HepG2 (cell line): ENCODE data around the gene BRD1. TPM values are rescaled to one million over a fixed set of nuclear protein-coding genes. Genes with fewer than 3 reads are reported as not detected.
A peak's percentile ranks its signal among the peaks of the same experiment; 100 is the strongest.

Source experiments
- ATAC-seq: fragments of 200-7000 bp; cut with Tn5 transposase; 3 replicates; pipeline ENCODE4 v1.9.1; 2020; ENCODE audit warnings: mild to moderate bottlenecking, moderate library complexity
- BruUV-seq: library from RNA; stranded (reverse); fragments of 400-500 nt; replicated peaks from 2 replicates; lab custom pipeline; 2021; lab: Mats Ljungman, UMichigan
- CTCF ChIA-PET: fragments of 300-600 bp; formaldehyde crosslinking; extraction: SDS; loops from one replicate; lab custom pipeline; 2021; ENCODE audit warnings: low total read pairs, inconsistent platforms, low intra/inter-chr PET ratio; lab: Yijun Ruan, JAX
- POLR2A ChIA-PET: fragments of 350-600 bp; sonication (Branson Sonifier 250); formaldehyde crosslinking; loops from one replicate; lab custom pipeline; 2020; ENCODE audit warnings: antibody characterized with exemption, inconsistent platforms; lab: Yijun Ruan, JAX
- DNase-seq: peaks from one replicate; pipeline ENCODE4 v3.0.0-alpha.2; 2015; ENCODE audit warnings: low spot score
- FAIRE-seq: peaks from 3 replicates; lab custom pipeline; 2011; peaks lifted over from hg19 to GRCh38; lab: Jason Lieb, UNC
- H2AFZ ChIP-seq: one replicate; pipeline ENCODE4 v1.6.1; 2011; ENCODE audit warnings: low read length, inconsistent platforms
- H3K27ac ChIP-seq: fragments of 300-600 bp; 3 replicates; pipeline ENCODE4 v1.8.0; 2011; ENCODE audit warnings: mixed run types, mild to moderate bottlenecking, mixed read lengths, low read length, inconsistent platforms; ENCODE audit not compliant: insufficient read depth; ENCODE audit errors: extremely low read length
- H3K27me3 ChIP-seq, 2 experiments: fragments of 200-600 bp in 1 of 2; 2 replicates in 1 of 2; 3 replicates in 1 of 2; pipeline versions ENCODE4 v1.6.0 to v1.8.0; 2011; ENCODE audit warnings: low read length in 2 of 2, mild to moderate bottlenecking in 2 of 2, moderate library complexity in 2 of 2, inconsistent platforms in 1 of 2; ENCODE audit not compliant: insufficient read depth in 2 of 2, control insufficient read depth in 1 of 2
- H3K36me3 ChIP-seq, 2 experiments: fragments of 200-600 bp in 1 of 2; replicated peaks in 1 of 2; 2 replicates in 1 of 2; 3 replicates in 1 of 2; pipeline versions ENCODE4 v1.5.1 to v1.8.0; 2011; ENCODE audit warnings: low read length in 2 of 2, inconsistent platforms in 1 of 2; ENCODE audit not compliant: insufficient read depth in 2 of 2, control insufficient read depth in 1 of 2
- H3K4me1 ChIP-seq: 2 replicates; pipeline ENCODE4 v1.5.1; 2012; ENCODE audit warnings: low read length, inconsistent platforms; ENCODE audit not compliant: insufficient read depth
- H3K4me2 ChIP-seq: 2 replicates; pipeline ENCODE4 v1.6.0; 2011; ENCODE audit warnings: low read depth, low read length, inconsistent platforms
- H3K4me3 ChIP-seq, 3 experiments: fragments of 200-600 bp in 1 of 3; sonication (generic), shearing (Covaris generic) in 1 of 3; replicated peaks in 1 of 3; 2 replicates each; pipeline ENCODE4 v1.5.1; 2011 to 2016; ENCODE audit warnings: low read length in 3 of 3, inconsistent platforms in 2 of 3, low read depth in 2 of 3, mild to moderate bottlenecking in 2 of 3, control low read depth in 1 of 3, mixed read lengths in 1 of 3; ENCODE audit not compliant: insufficient read depth in 1 of 3
- H3K79me2 ChIP-seq: one replicate; pipeline ENCODE4 v1.6.1; 2011; ENCODE audit warnings: low read length, inconsistent platforms; ENCODE audit not compliant: insufficient read depth
- H3K9ac ChIP-seq: 2 replicates; pipeline ENCODE4 v1.6.0; 2011; ENCODE audit warnings: mild to moderate bottlenecking, low read depth, low read length, inconsistent platforms; ENCODE audit not compliant: insufficient read depth
- H3K9me3 ChIP-seq: 2 replicates; pipeline ENCODE4 v1.5.1; 2012; ENCODE audit warnings: mild to moderate bottlenecking, low read length
- H4K20me1 ChIP-seq: 2 replicates; pipeline ENCODE4 v1.6.0; 2011; ENCODE audit warnings: inconsistent platforms, mild to moderate bottlenecking, low read length, moderate library complexity; ENCODE audit not compliant: insufficient read depth
- EEA1 ChIP-seq: sonication (generic); formaldehyde crosslinking; IDR thresholded peaks from 2 replicates; pipeline ENCODE4 v1.5.1; 2020; ENCODE audit warnings: mild to moderate bottlenecking, missing genetic modification reagents, borderline replicate concordance
- HMGXB3 ChIP-seq: sonication (generic); formaldehyde crosslinking; IDR thresholded peaks from 2 replicates; pipeline ENCODE4 v1.4.0; 2020; ENCODE audit warnings: missing genetic modification reagents, borderline replicate concordance
- HNRNPLL ChIP-seq: fragments of 200-400 bp; formaldehyde crosslinking; IDR thresholded peaks from 2 replicates; pipeline ENCODE4 v1.6.1; 2017; ENCODE audit warnings: mild to moderate bottlenecking, low read depth, low read length; ENCODE audit not compliant: poor library complexity, severe bottlenecking
- MAZ ChIP-seq, 2 experiments: sonication (generic) in 1 of 2; formaldehyde crosslinking in 1 of 2; IDR thresholded peaks; 2 replicates each; pipeline versions ENCODE4 v1.5.0 to v1.6.1; 2012 to 2020; ENCODE audit warnings: low read depth in 2 of 2, mild to moderate bottlenecking in 2 of 2, borderline replicate concordance in 1 of 2, improper control_type of control experiment in 1 of 2, low read length in 1 of 2, missing genetic modification reagents in 1 of 2, moderate library complexity in 1 of 2
- MXD4 ChIP-seq: IDR thresholded peaks from 2 replicates; pipeline ENCODE4 v1.6.1; 2016; ENCODE audit warnings: mild to moderate bottlenecking, missing biosample characterization, missing genetic modification reagents
- SPEN ChIP-seq: sonication (generic); formaldehyde crosslinking; IDR thresholded peaks from 2 replicates; pipeline ENCODE4 v1.5.1; 2020; ENCODE audit warnings: low read depth, mild to moderate bottlenecking, missing genetic modification reagents
- ZNF556 ChIP-seq: sonication (generic); formaldehyde crosslinking; IDR thresholded peaks from 2 replicates; pipeline ENCODE4 v1.4.0; 2020; ENCODE audit warnings: mild to moderate bottlenecking, missing genetic modification reagents, borderline replicate concordance
- WGBS: methylation state at CpG from one replicate; pipeline ENCODE4 v1.1.6; 2017; ENCODE audit warnings: low lambda C conversion rate; 5-methylcytosine and 5-hydroxymethylcytosine counted together
- in situ Hi-C: cut with HindIII; loops from 2 replicates; pipeline ENCODE4 v1.10.0; 2017; ENCODE audit warnings: low pct_unique_long_range_greater_than_20kb; ENCODE audit not compliant: extremely low pct_ligation_motif_present
- intact Hi-C: fragments of 100-400 bp; cut with micrococcal nuclease; formaldehyde crosslinking; loops from one replicate; pipeline ENCODE4 v1.10.0; 2022; ENCODE audit not compliant: unreplicated experiment
- polyA plus RNA-seq, 8 experiments: library from polyadenylated mRNA; depleted of rRNA in 3 of 8; stranded (reverse) in 7 of 8; unstranded in 1 of 8; fragments of >200 nt; fragmentation: Illumina TruSeq in 4 of 8; extraction: Trizol in 4 of 8; gene quantifications; 2 replicates each; pipeline versions ENCODE4 v1.2.1 to v1.2.3, GENCODE V29; 2011 to 2016; ENCODE audit warnings: low read depth in 4 of 8, missing spikeins in 1 of 8, mixed read lengths in 1 of 8; ENCODE audit not compliant: insufficient read depth in 1 of 8
- total RNA-seq, 5 experiments: library from RNA; depleted of rRNA; stranded (reverse); fragments of >200 nt; fragmentation: Illumina TruSeq; extraction: Trizol; gene quantifications; 2 replicates each; pipeline ENCODE4 v1.2.3, GENCODE V29; 2016; ENCODE audit warnings: low read depth in 1 of 5
- TF ChIP-seq, protein P1 (sequence below): sonication (generic); formaldehyde crosslinking; IDR thresholded peaks from 2 replicates; pipeline ENCODE4 v1.8.1; 2023; ENCODE audit warnings: mild to moderate bottlenecking, moderate library complexity, missing genetic modification reagents
- TF ChIP-seq, protein P2 (sequence below): sonication (generic); formaldehyde crosslinking; IDR thresholded peaks from 2 replicates; pipeline ENCODE4 v1.4.0; 2020; ENCODE audit warnings: mild to moderate bottlenecking, missing genetic modification reagents

Gene BRD1
- total and polyA plus RNA-seq, 2 of the 13 experiments (the other 11 are each of a cell fraction or from before 2014, with no cell fraction given) = 5.1 to 12.0 TPM

DNA sequence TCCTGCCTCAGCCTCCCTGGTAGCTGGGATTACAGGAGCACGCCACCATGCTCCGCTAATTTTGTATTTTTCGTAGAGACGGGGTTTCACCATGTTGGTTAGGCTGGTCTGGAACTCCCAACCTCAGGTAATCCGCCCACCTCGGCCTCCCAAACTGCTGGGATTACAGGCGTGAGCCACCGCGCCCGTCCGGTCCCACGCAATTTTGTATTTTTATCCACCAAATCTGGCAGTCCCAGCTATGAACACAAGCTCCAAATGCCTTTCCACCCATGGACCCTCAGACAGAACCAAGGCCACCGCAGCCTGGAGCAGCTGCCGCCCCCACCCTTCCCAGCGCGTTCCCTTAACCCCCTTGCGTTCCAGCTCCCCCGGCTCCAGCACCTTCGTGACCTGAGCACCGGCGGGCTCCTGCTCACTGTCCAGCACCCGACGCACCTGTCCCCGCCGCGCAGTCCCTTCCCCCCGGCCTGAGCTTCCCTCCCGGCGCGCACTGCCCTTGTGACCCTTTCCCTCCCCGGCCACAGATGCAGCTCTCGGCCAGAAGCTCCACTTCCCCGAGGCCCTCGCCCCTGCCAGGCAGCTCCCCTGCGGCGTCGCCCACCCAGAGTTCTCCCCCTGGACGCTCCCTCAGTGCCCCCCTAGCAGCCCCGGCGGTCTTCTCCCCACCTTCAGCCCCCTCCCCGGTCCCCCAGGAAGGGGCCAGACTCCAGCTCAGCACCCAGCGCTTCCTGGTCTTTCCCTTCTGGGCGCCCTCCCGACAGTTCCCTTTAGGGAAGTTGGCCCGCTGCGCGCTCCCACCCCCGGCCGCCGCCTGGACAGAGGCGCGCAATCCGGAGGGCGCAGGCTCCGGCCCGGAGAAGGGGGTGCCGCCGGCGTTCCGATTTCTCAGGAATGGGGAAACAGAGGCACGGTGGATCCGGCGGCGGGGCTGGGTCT lies 20.3 kb upstream of the BRD1 start:
- no peak overlapping the region for H3K9ac ChIP-seq
- H2AFZ ChIP-seq = no peak overlapping the region
- H3K36me3 ChIP-seq = no peaks in the 10 kb centered on the region
- no peaks in the 10 kb centered on the region for H3K79me2 ChIP-seq
- POLR2A ChIA-PET = interaction anchor here (0.8 kb wide), 1 partner anchor 10 kb away, joined by 3 read pairs; no protein-coding TSS in a partner anchor
- intact Hi-C loops = no loop called here
- in situ Hi-C loops = no loop called here
- H3K4me3 ChIP-seq = peak overlapping the region; percentile 50 to 72 (median 59); a peak in 5 of 6 replicates
- CTCF ChIA-PET = no interaction called here
- H3K27ac ChIP-seq = no peak overlapping the region
- WGBS = 30% methylated on average over 37 of the region's 64 CpGs
- DNase-seq = no peak
- no TSS peak for BruUV-seq
- H4K20me1 ChIP-seq = no peaks in the 10 kb centered on the region
- no peaks in the 10 kb centered on the region for H3K9me3 ChIP-seq
- no peak for FAIRE-seq
- peak overlapping the region; percentile 78 for H3K4me2 ChIP-seq
- peak; percentile 35 for ATAC-seq
- H3K4me1 ChIP-seq = peaks cover 40% of the 10 kb centered on the region
- peaks cover 15 to 51% of the 10 kb centered on the region in 2 experiments for H3K27me3 ChIP-seq
- TF ChIP-seq, protein P1, sequence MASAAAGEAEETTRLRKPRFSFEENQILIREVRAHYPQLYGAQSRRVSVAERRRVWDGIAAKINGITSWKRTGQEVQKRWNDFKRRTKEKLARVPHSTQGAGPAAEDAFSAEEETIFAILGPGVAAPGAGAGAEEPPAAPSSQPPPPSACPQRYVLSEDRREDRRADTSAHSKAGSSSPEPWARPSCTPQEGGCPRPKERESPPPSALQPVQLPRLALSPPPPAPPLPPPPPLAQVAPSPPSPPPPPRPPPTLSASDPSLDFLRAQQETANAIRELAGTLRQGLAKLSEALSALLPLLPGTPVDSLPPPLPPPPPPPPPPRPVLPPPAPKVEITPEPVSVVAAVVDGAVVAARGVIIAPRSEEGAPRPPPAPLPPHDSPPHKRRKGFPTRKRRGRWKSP (CRISPR knock-in tag) = no peak
- TF ChIP-seq HNRNPLL = peak; percentile 16
- TF ChIP-seq EEA1 (CRISPR knock-in tag) = 0 out of 2 replicates have a peak, but pooled peaks have one; percentile 56
- peak; percentile 42 for TF ChIP-seq SPEN (CRISPR knock-in tag)
- no peak for TF ChIP-seq HMGXB3
- TF ChIP-seq, protein P2, sequence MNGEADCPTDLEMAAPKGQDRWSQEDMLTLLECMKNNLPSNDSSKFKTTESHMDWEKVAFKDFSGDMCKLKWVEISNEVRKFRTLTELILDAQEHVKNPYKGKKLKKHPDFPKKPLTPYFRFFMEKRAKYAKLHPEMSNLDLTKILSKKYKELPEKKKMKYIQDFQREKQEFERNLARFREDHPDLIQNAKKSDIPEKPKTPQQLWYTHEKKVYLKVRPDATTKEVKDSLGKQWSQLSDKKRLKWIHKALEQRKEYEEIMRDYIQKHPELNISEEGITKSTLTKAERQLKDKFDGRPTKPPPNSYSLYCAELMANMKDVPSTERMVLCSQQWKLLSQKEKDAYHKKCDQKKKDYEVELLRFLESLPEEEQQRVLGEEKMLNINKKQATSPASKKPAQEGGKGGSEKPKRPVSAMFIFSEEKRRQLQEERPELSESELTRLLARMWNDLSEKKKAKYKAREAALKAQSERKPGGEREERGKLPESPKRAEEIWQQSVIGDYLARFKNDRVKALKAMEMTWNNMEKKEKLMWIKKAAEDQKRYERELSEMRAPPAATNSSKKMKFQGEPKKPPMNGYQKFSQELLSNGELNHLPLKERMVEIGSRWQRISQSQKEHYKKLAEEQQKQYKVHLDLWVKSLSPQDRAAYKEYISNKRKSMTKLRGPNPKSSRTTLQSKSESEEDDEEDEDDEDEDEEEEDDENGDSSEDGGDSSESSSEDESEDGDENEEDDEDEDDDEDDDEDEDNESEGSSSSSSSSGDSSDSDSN = peak; percentile 71
- TF ChIP-seq ZNF556 (CRISPR knock-in tag) = 0 out of 2 replicates have a peak, but pooled peaks have one; percentile 31
- TF ChIP-seq MXD4 (CRISPR knock-in tag) = no peak
- no peak for TF ChIP-seq MAZ (IDR thresholded peaks at IDR 0.05; ENCODE audit: borderline replicate concordance, low read depth, low read length)
- TF ChIP-seq MAZ (CRISPR knock-in tag; IDR thresholded peaks at IDR 0.05; ENCODE audit: low read depth) = 0 out of 2 replicates have a peak, but pooled peaks have one; percentile 33
